Suprapubic skin (tissue), 3 donors: ENCODE results near the gene MFSD6.

ENCODE experiments used
- POLR2A ChIP-seq, 2 donors: fragments of 450-650 bp; IDR thresholded peaks; one replicate each; pipeline ENCODE4 v1.6.1; 2017; ENCODE audit warnings: antibody characterized with exemption in 2 of 2, mild to moderate bottlenecking in 2 of 2, moderate library complexity in 2 of 2
- TF ChIP-seq, protein P1 (sequence below), 2 donors: fragments of 200-600 bp in 1 of 2; fragments of 450-650 bp in 1 of 2; sonication (generic) in 1 of 2; IDR thresholded peaks; one replicate each; pipeline ENCODE4 v1.5.1; 2016 to 2019; ENCODE audit warnings: antibody characterized with exemption in 2 of 2, mild to moderate bottlenecking in 1 of 2, moderate library complexity in 1 of 2

DNA sequence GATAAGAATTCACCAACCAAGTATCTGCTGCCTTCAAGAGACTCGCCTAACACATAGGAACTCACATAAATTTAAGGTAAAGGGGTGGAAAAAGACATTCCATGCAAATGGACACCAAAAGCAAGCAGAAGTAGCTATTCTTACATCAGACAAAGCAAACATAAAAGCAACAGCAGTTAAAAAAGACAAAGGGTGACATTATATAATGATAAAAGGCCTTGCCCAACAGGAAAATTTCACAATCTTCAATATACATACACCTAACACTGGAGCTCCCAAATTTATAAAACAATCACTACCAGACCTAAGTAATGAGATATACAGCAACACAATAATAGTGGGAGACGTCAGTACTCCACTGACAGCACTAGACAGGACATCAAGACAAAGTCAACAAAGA, 84.9 kb downstream of the MFSD6 start:
- TF ChIP-seq, protein P1, sequence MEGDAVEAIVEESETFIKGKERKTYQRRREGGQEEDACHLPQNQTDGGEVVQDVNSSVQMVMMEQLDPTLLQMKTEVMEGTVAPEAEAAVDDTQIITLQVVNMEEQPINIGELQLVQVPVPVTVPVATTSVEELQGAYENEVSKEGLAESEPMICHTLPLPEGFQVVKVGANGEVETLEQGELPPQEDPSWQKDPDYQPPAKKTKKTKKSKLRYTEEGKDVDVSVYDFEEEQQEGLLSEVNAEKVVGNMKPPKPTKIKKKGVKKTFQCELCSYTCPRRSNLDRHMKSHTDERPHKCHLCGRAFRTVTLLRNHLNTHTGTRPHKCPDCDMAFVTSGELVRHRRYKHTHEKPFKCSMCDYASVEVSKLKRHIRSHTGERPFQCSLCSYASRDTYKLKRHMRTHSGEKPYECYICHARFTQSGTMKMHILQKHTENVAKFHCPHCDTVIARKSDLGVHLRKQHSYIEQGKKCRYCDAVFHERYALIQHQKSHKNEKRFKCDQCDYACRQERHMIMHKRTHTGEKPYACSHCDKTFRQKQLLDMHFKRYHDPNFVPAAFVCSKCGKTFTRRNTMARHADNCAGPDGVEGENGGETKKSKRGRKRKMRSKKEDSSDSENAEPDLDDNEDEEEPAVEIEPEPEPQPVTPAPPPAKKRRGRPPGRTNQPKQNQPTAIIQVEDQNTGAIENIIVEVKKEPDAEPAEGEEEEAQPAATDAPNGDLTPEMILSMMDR (IDR thresholded peaks at IDR 0.05), result no peak
- TF ChIP-seq POLR2A (IDR thresholded peaks at IDR 0.05), result no peak
